Adipose tissue (tissue), 3 donors: ENCODE results near the gene ASMTL. TPM values are rescaled to one million over a fixed set of nuclear protein-coding genes. Genes with fewer than 3 reads are reported as not detected.
A peak's percentile ranks its signal among the peaks of the same experiment; 100 is the strongest.
"Not testable (repeated sequence)": the region's sequence is repeated elsewhere in the genome, so short reads cannot be mapped to it uniquely, and the experiment has no call there.

ENCODE experiments used
- H3K27ac ChIP-seq: one replicate; pipeline ENCODE4 v1.5.1; 2013; ENCODE audit warnings: low read depth, low read length
- WGBS, 3 donors: extraction: QIAGEN DNeasy Blood & Tissue Kit; methylation state at CpG; one replicate each; pipeline ENCODE4 v1.1.7; 2013; 5-methylcytosine and 5-hydroxymethylcytosine counted together
- polyA plus RNA-seq, 3 donors: library from polyadenylated mRNA; stranded (reverse); fragments of 200-250 nt; gene quantifications; one replicate each; pipeline ENCODE4 v1.2.3, GENCODE V29; 2013
- donor health status: healthy with polysubstance abuse.
- donor health status: Bipolar disorder and iron deficiency.
- donor health status: healthy.

Gene ASMTL
- polyA plus RNA-seq, 3 donors = 20.2 to 35.2 (median 22.3) TPM

- WGBS, 3 donors = 78 to 80% (median 79%) methylated on average over 15 of the region's 15 CpGs
- H3K27ac ChIP-seq = no peak overlapping the region
These were observed 31.3 kb upstream of the ASMTL start for GRCh38 chrX:1483843-1484637.

DNA sequence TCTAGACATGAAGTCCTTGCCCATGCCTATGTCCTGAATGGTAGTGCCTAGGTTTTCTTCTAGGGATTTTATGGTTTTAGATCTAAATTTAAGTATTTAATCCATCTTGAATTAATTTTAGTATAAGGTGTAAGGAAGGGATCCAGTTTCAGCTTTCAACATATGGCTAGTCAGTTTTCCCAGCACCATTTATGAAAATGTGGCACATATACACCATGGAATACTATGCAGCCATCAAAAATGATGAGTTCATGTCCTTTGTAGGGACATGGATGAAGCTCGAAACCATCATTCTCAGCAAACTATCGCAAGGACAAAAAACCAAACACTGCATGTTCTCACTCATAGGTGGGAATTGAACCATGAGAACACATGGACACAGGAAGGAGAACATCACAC lies 29.8 kb upstream of the ASMTL start:
- not testable (repeated sequence) for H3K27ac ChIP-seq
- WGBS, 3 donors = no CpG with 5 or more reads among the region's 2 CpGs

DNA sequence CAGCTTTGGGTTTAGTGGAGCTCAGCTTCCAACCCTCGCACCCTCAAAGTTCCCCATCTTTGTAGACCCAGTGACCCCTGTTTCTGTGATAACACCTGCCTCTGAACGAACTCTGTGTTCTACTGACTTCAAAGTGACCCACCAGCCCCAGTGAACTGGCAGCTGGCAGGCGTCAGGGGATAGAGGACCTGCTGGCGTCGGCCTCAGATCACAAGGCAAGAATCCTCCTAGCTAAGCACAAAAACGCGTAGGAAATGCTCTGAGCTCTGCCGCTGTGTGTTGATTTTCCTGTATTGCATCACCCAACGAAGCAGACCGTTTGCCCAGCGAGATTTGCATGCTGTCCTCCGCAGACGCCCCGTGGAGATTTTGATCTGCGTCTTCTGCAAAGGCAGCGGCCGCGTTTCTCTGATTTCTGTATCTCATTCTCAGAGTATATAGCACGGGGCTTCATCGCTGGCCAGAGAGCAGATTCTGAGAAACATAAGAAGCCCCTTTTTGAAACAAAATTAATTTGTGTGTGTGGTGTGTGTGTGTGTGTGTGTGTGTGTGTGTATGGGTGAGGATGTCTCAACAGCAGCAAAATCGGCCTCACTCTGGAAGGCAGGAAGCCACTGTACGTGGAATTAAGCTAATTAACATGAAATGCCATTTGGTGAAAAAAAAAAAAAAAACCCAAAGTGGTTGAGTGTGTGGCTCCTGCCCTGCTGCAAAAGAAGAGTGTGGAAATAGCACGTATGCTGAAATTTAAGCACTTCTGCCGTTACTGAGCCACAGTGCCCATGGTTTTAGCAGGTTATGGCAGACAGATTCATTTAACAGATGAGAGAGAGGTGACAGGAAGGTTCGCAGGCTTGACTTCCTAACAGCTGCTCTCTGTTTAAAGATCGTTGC lies 29.2 kb upstream of the ASMTL start:
- 7 to 9% (median 8%) methylated on average over 26 of the region's 26 CpGs for WGBS, 3 donors
- peak overlapping the region; percentile 28 for H3K27ac ChIP-seq

DNA sequence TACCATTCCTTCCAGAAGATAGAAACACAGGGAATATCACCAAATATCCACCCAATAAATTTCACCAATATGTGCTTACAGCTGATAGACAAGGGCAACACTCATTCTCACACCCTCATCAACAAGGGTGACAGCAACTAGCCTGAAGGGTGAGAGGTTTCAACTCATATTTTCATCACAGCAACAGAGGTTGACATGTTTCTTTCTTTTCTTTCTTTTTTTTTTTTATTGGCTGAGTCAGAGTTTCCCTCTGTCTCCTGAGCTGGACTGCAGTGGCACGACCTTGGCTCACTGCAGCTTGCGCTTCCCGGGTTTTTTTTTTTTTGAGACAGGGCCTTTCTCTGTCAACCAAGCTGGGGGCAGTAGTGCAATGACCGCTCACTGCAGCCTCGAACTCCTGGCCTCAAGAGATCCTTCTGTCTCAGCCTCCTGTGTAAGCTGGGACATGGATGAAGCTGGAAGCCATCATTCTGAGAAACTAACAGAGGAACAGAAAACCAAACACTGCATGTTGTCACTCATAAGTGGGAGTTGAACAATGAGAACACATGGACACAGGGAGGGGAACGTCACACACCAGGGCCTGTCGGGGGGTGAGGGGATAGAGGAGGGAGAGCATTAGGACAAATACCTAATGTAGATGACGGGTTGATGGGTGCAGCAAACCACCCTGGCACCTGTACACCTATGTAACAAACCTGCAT lies 27.5 kb upstream of the ASMTL start:
- no peak overlapping the region for H3K27ac ChIP-seq
- WGBS, 3 donors = 66 to 78% (median 75%) methylated on average over 8 of the region's 8 CpGs

- 62 to 82% (median 65%) methylated on average over 8 of the region's 8 CpGs for WGBS, 3 donors
- H3K27ac ChIP-seq = no peak overlapping the region
These were observed 25.2 kb upstream of the ASMTL start for GRCh38 chrX:1477801-1478458.

- H3K27ac ChIP-seq = no peak overlapping the region
- WGBS, 3 donors = 32 to 89% (median 75%) methylated on average over 3 of the region's 3 CpGs
These were observed 24.5 kb upstream of the ASMTL start for GRCh38 chrX:1477229-1477628.

DNA sequence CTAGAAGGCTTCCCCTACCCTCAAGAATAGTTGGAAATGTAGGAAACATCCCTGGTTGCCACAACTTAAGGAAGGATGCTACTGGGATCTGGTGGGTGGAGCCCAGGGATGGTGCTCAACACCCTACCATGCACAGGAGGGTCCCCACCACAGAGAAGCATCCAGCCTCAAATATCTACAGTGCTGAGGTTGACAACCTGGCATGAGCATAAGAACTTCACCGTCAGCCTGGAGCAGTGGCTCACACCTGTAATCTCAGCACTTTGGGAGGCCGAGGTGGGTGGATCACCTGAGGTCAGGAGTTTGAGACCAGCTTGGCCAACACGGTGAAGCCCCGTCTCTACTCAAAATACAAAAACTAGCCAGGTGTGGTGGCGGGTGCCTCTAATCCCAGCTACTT lies 24.0 kb upstream of the ASMTL start:
- H3K27ac ChIP-seq = no peak overlapping the region
- 83 to 95% (median 92%) methylated on average over 5 of the region's 5 CpGs for WGBS, 3 donors

DNA sequence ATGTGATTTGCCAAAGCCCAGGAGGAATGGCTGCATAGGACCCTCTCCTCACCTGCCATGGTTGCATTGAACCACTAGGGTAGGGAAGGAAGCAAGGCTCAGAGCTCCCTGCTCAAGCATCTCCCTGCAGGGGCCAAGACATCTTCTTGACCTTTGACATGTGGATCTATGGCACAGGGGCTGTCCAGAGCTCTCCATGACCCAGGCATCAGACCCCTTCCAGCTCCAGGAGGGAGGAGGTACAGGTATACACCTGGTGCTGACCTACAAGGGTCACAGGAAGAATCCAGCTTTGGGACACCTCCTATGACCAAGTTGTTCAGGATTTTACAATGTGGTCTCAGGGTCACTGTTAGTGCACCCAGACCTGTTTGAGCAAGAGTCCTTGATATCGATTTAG lies 23.2 kb upstream of the ASMTL start:
- no peak overlapping the region for H3K27ac ChIP-seq
- 75 to 100% (median 93%) methylated on average over 1 of the region's 1 CpG for WGBS, 3 donors

- WGBS, 3 donors = 76 to 92% (median 85%) methylated on average over 4 of the region's 4 CpGs
- H3K27ac ChIP-seq = no peak overlapping the region
These were observed 22.8 kb upstream of the ASMTL start for GRCh38 chrX:1475481-1475880.

GRCh38 chrX:1474593-1474992 lies 21.9 kb upstream of the ASMTL start:
- H3K27ac ChIP-seq = not testable (repeated sequence)
- WGBS, 3 donors = 36 to 77% (median 74%) methylated on average over 2 of the region's 2 CpGs

- 83 to 94% (median 93%) methylated on average over 2 of the region's 2 CpGs for WGBS, 3 donors
- no peak overlapping the region for H3K27ac ChIP-seq
These were observed 20.3 kb upstream of the ASMTL start for GRCh38 chrX:1472975-1473374.

GRCh38 chrX:1468250-1468772 lies 15.6 kb upstream of the ASMTL start:
- H3K27ac ChIP-seq = no peak overlapping the region
- 41 to 73% (median 46%) methylated on average over 19 to 20 of the region's 20 CpGs for WGBS, 3 donors

DNA sequence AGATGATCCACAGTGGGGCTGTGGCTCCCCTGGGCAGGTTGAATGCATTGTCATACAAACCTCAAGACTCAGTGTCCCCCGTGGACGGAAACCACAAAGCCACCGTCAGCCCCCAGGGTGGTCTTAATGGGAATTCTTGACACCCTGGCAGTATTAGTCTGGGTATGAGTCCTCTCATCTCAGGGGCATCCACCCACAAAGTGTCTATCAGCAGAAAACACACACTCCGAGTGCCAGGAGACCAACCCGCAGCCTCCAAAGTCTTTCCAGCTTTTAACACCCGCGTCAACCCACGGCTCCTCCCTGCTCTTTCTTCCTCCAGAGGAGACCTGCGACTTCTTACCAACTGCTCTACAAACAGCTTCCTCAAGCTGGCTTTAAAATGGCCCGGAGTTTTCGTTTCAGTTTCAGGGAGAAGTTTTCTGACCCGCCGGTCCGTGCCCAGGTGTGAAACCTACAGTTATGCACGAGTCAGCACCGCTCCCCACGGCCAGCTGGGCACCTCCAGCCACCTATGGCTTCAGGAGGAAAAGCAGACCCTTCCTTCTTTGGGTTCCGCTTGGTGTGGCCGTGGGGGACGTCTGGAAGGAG lies 14.4 kb upstream of the ASMTL start:
- no peak overlapping the region for H3K27ac ChIP-seq
- WGBS, 3 donors = 30 to 45% (median 39%) methylated on average over 20 of the region's 20 CpGs

GRCh38 chrX:1466232-1466661 lies 13.5 kb upstream of the ASMTL start:
- no peak overlapping the region for H3K27ac ChIP-seq
- 57 to 68% (median 59%) methylated on average over 34 to 36 of the region's 36 CpGs for whole genome bisulfite sequencing, 3 donors

DNA sequence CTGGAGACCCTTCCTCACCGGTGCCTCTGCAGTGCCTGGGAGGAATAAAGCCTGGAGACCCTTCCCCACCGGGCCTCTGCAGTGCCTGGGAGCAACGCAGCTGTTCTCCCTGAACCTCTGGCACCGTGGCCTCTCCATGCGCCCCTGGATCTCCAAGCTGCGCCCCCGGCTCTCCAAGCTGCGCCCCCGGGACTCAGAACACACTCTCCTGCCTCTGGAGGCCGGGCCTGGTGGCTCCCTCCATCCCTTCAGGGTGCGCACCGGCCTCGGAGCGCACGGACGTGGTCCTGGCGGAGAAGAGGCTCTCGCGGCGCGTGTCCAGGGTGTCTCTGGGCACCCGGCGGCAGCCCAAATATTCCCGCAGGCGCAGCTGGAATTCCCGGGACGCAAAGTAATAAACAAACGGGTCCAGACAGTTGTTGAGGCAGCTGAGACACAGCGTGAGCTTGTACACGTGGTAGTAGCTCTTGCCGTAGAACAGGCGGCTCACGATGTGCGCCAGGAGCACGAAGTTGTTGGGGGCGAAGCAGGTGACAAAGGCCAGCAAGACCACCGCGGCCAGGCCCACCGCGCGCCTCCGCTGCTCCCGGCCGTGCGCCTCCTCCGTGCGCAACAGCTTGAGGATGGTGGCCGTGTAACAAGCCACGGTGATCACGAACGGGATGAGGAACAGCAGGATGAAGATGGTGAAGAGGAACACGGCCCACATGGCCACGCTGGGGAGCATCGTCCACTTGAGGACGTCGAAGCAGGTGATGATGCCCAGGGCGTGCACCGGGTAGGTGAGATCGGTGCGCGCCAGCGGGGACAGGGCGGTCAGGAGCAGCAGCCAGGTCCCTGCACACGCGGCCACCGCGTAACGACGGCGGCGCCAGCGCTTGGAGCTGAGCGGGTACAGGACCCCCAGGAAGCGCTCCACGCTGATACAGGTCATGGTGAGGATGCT lies 12.8 kb upstream of the ASMTL start:
- H3K27ac ChIP-seq = no peak overlapping the region
- 49 to 71% (median 57%) methylated on average over 74 to 75 of the region's 75 CpGs for WGBS, 3 donors

DNA sequence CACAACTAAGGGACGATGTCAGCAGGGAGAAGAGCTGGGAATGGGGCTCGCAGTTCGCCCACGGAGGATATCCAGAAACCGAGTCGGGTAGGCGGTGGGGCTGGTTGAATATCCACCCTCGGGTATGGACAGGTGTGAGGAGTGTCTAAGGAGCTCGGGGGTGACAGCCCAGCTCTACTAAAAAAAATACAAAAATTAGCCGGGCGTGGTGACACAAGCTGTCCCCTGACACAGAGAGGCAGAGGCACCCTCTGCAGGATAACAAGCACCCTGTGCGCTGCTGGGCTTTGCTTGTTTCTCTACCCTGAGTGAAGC lies 12.2 kb upstream of the ASMTL start:
- 65 to 74% (median 68%) methylated on average over 12 of the region's 12 CpGs for WGBS, 3 donors
- H3K27ac ChIP-seq = no peak overlapping the region
